Stimulated activated CD4-positive, alpha-beta T cell treated with anti-CD3 and anti-CD28 coated beads, Interleukin-1b, Interleukin-23, amount 100 ng/mL, for 1 hour (primary cell): ENCODE measurements around the gene TFIP11.
"Not testable (repeated sequence)": the region's sequence is repeated elsewhere in the genome, so short reads cannot be mapped to it uniquely, and the experiment has no call there.

Source experiments
- DNase-seq, 2 donors: peaks; one replicate each; pipeline ENCODE4 v3.0.0-alpha.2; 2020; ENCODE audit warnings: low read depth in 2 of 2

TFIP11 gene

GRCh38 chr22:26541167-26541819 is 29.0 kb upstream of the TFIP11 start:
- DNase-seq, result no peak

- no peak for DNase-seq
Observed at GRCh38 chr22:26540119-26540518, 27.8 kb upstream of the TFIP11 start.

- no peak for DNase-seq
Observed at GRCh38 chr22:26536762-26537134, 24.5 kb upstream of the TFIP11 start.

DNA sequence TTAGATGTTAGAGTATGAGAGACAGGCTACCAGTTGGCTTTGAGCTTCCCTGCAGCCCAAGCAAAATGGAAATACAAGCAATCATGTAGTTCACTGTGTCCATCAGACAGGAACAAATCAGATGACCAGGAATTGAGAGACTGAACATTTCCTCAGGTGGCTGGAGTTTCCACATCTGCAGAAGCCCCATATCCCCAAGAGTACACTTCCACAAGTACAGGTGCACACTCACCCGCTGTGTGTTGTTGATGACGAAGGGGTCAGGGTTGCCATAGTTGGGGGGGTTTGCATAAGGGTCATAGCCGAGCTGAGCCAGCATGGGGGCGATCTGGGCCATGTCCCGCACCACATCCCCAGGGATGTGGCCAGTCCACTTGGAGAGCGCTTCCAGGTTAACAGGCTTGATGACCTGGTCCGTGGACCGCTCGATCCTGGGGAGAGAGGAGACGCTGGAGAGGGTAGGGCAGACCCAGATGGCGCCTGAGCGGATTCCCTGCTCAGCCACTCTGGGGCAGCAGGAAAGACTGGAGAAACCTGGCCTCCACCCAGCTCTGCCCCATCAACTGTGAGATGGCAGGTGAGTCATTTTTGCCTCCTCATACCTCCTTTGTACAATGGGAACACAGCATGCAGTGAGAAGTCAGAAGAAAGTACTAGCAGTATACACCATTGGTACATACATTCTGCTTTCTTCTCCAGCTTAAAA is 23.9 kb upstream of the TFIP11 start:
- no peak for DNase-seq

DNA sequence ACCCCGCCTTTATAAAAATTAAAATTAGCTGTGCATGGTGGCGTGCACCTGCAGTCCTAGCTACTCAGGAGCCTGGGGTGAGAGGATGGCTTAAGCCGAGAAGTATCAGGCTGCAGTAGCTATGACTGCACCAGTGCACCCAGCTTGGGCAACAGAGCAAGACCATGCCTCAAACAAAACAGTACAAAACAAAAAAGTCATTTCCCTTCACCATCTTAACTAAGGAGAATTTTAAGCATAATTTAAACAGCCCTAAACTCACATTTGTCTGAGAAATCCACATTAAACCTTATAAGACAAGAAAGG is 23.3 kb upstream of the TFIP11 start:
- no peak for DNase-seq

DNA sequence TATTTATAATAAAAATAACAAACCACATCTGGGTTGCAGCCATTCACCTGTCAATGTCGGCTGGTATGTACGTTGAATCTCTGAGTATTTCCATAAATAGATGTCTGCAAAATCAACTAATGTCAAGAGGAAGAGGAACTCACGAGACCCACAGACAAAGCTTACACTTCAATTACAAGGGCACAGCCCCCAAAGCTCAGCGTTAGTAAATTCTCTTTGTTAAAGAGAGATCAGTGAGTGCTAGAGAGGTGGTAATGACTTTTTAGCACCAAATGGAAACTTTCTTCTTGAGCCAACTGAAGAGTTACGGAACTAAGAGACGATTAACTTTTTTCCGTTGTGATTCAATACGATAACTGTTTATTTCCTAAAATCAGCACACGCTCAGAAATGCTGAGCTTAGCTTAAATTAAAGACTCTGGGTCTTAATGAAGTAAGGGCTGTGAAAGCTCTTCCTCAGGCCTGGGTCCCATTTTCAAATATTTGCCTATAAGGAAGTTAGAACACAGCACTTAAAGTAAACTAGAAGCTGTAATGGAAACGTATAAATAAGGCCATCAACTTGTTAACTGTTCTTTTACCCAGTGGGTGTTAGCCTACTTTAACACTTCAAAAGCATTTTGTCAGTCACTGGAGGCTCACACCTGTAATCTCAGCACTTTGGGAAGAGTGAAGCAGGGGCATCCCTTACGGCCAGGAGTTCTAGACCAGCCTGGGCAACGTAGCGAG is 22.8 kb upstream of the TFIP11 start:
- no peak for DNase-seq

DNA sequence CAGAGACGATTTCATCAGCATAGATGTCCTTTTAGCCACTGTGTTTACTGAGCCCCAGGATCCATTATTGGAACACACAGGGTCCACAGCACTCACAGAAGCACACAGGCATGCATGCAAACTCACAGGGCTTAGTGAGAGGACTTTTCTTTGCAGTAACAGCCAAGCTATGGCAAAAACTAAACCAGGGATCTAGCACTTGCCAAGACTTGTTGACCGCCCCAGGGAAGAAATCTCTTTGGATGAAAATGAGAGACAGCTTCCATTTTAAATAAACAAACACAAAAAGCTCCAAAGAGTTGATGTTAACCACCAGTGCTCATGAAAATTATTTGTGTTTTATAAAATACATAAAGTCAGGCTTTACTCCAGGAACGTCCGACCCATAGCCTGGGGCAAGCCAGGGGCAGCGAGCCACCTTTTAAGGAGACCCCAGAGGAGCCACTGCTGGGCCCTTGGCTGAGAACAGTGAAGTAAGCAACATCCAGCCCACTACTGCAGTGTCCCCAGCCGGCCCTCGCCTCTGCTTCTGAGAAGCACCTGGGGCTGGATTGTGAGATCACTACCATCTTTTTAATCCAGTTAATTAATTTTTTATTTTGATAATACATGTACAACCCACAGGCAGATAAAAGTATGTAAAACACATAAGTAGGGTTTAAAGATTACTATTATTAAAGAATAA is 22.0 kb upstream of the TFIP11 start:
- no peak for DNase-seq

- no peak for DNase-seq
Observed at GRCh38 chr22:26529345-26529744, 17.1 kb upstream of the TFIP11 start.

GRCh38 chr22:26528518-26528917 is 16.2 kb upstream of the TFIP11 start:
- DNase-seq, result not testable (repeated sequence)

GRCh38 chr22:26527574-26528465 is 15.5 kb upstream of the TFIP11 start:
- DNase-seq, result no peak

DNA sequence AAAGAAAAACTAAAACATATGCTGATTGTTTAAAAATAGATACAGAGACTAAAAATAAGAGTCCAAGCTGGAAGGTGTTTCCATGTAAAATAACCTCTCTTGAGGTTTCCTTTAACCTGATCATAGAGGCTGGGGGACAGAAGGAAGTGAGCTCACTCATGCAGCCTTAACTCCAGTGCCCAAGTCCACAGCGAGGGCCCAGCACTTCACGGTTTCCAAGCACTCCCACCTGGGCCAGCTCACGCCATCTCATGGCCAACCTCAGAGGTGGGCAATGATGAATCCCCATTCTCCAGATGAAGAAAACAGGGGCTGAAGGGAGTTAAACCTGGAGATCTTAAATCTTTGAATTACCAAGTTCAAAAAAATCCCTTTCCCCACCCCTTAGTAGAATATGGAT is 14.9 kb upstream of the TFIP11 start:
- no peak for DNase-seq

DNA sequence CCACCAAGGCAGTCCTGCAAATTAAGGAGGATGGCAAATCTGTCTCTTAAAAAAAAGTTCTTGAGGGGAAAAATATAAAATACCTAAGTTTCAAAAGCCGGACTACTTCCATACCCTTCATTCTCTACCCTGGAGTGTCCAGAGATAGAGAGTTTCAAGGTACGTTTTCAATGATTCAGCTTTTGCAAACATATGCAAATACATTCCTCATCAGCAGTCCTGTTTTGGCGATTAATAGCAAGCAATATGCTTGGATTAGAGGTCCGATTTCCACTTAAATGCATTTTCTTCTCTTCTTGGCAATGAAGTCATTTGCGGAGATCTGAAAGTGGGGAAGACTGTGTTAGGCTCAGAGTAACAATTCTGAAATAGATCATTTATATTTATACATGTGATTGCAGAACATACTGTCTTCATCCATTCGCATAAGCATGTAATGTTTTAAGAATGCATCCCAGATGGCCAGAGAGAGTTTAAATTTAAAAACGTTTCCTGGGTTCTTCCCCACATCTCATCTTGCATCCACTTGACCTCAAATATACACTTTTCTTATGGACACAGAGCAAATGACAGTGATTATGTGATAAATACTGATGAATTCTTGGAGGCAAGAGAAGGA is 13.8 kb upstream of the TFIP11 start:
- DNase-seq, result no peak

- DNase-seq, result no peak
Observed at GRCh38 chr22:26524870-26525269, 12.6 kb upstream of the TFIP11 start.

DNA sequence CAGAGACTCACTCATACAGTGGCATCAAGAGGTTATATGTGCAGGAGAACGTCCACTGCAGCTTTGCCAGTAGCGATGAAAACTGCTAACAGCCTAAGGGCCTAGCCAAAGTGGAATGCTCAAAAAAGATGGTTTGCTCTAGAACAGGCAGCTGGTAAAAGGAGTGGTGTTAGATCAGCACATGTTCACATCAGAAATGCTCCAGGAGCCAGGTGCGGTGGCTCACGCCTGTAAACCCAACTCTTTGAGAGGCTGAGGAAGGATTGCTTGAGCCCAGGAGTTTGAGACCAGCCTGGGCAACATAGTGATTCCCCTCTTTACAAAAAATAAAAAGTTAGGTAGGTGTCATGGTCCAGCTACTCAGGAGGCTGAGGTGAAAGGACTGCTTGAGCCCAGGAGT is 10.3 kb upstream of the TFIP11 start:
- DNase-seq, result no peak

- no peak for DNase-seq
Observed at GRCh38 chr22:26522012-26522411, 9.7 kb upstream of the TFIP11 start.

DNA sequence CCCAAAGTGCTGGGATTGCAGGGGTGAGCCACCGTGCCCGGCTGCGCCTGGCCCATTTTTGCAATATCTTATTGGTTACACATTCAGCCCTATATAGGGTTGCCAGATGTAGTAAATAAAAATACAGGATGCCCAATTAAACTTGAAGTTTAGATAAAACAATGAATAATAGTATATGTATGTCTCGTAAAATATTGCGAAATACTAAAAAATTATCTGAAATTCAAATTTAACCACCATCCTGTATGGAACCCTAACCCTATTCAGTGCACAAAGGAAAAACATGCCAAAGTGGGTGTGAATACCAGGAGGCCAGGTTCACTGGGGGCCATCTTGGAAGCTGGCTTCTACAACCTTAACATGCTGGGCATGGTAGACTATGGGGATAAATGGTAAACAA is 5.2 kb upstream of the TFIP11 start:
- no peak for DNase-seq

DNA sequence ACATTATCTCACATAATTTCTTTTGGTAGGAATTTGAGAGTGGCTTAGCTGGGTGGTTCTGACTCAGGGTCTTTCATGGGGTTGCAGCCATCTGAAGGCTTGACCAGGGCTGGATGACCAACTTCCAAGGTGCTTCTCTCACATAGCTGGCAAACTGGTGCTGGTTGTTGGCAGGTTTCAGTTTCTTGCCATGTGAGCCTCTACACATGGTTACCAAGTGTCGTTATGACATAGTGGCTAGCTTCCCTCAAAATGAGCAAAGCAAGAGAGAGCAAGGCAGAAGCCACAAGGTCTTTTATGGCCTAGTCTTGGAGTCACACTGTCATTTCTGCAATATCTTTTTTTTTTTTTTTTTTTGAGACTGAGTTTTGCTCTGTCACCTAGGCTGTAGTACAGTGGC is 4.2 kb upstream of the TFIP11 start:
- DNase-seq, result no peak

DNA sequence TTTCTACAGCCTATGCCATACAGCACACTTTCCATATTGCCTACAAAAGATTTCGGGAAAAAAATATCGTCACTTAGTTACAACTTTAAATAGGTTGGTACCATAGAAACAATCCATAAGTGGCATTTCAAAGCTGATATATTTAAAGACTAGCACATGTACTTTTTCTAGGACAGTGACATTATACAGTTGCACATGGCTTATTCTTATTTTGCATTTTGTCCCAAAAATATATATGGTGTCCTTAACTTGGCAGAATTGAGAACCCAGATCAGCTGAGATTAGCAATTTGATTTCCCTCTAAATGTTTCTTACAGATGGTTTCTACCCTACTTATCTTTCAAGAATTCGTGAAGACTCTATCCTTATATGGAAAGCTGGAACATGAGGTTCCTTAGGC is 3.7 kb upstream of the TFIP11 start:
- DNase-seq, result no peak

DNA sequence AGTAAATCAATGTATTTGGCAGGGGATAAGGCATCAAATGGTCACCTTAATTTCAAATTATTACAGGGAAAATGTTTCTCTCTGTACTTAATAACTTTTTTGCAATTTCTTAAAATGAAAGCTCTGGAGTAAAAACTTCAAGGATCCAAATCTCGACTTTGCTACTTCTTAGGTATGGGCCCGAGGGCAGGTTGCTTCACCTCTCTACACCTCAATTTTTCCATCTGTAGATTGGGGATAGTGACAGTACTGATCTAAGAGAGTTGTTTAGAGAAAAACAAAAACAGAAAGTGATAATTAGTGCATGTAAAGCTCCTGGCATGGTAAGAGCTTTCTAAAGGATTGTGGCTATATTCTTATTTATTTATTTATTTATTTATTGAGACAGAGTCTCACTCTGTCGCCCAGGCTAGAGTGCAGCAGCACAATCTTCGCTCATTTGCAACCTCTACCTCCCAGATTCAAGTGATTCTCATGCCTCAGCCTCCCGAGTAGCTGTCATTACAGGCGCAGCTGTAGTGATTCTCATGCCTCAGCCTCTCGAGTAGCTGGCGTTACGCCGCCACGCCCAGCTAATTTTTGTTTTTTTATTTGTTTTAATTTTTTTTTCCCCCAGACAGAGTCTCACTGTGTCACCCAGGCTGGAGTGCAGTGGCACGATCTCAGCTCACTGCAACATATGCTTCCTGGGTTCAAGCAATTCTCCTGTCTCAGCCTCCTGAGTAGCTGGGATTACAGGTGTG is 2.3 kb upstream of the TFIP11 start:
- no peak for DNase-seq

- no peak for DNase-seq
Observed at GRCh38 chr22:26513838-26514237, 1.6 kb upstream of the TFIP11 start.

DNA sequence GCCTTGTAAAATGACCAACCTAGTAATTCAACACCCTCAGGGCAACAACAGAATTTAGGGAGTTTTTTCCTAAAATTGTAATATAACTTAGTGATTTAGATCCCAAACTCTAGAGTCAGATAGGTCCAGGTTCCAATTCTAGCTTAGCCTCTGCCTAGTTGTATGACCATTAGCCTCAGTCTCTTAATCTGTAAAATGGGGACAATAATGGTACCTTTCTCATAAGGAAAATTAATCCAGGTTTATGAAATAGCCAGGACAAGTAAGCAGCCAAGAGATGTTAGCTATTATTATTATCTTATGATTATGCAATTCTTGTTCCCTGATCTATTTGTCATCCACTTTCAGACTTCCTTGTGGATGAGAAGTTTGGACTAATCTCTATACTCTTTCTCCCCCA is 4.1 kb downstream of the TFIP11 start:
- no peak for DNase-seq
